ENCODE data around the gene RYR2.
A peak's percentile ranks its signal among the peaks of the same experiment; 100 is the strongest.
"Not testable (repeated sequence)": the region's sequence is repeated elsewhere in the genome, so short reads cannot be mapped to it uniquely, and the experiment has no call there.

RYR2 gene

GRCh38 chr1:237091691-237092090 lies 49.7 kb downstream of the RYR2 start:
- DNase-seq: no peak

DNA sequence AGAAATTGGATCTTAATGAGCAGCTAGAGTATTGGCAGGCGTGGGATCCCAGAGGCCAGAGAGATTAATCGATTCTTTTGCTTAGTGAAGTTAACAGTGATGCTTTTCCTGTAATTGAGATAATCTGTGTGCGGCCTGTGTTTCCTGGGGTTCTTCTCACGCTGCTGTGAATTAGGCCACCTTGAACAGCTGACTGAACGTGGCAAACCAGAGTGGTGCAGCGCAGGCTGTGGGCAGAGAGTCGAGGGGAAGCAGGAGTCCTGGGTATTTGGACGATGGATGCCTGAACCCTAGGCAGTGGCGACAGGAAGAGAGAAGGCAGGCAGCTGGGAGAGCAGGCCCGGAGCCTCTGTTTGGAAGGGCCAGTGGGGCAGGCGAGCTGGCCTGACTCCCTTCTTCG lies 51.7 kb downstream of the RYR2 start:
- no peak for DNase-seq

GRCh38 chr1:237098541-237098940 lies 56.6 kb downstream of the RYR2 start:
- DNase-seq: no peak

- DNase-seq: no peak
These were observed 61.0 kb downstream of the RYR2 start for GRCh38 chr1:237103021-237103420.

DNA sequence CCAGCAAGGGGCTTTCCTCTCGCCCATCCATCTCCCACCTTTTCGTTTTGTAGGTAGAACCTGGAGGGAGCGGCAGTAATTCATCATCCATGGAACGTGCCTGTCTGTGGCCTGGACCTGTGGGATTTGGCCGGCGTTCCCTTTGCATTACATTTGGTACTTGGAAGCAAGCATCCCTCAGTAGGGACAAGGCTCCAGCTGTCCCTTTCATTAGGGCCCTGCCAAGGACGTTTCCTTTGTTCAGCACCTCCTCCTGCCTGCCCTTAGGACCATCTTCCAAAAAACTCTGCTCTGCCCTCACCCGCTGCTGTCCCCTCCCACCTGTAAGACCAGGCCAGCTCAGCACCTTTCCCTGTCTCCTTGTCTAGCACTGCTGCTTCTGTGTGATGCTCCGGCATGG lies 62.1 kb downstream of the RYR2 start:
- DNase-seq: no peak

DNA sequence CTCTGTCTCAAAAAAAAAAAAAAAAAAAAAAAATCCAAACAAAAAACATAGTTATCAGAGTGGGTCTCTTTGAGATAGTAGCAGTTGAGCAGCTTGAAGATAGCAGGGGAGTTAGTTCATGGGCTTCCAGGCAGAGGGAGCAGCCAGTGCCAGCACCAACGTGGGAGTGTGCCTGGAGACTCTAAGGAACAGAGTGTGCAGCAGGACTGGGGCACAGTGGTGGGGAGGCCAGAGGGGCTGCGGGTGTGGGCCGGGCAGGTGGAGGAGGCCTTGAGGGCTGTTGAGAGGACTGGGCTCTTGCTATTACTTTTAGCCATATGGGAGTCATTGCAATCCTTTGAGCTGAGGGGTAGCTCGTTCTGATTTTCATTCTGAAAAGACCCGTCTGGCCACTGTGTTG lies 63.8 kb downstream of the RYR2 start:
- no peak for DNase-seq

DNA sequence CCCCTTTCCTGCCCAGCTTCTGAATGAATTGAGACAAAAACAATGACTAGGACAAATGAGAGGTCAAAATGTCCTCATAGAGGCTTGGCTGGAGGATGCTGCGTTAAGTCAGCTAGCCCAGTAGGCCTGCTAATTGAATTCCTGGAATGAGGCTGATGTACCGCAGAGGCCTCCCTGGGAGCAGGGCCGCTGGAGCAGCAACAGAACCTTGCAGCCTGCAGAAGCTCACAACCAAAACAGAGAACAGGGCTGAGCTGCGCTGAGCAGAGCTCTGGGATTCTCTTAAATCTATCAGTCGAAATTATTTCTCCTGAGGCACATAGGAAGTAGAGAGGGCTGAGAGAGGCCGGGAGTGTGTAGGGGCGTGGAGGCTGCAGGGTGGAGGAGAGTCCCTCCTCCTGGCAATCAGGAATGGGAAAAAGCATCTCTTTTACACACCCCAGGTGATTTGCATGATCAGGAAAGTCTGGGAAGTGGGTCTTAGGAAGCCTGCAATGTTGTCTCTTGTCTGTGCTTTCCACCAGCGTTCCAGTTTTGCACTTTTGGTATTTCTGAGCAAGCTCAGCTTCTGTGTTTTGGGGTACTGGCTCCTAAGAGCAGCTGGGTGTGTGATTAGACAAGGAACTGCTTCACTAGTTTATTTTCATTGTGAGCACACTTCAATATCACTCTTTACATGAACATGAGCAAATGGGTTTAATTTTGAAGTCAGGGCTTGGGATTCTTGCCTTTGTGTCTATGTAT lies 66.5 kb downstream of the RYR2 start:
- no peak for DNase-seq

DNA sequence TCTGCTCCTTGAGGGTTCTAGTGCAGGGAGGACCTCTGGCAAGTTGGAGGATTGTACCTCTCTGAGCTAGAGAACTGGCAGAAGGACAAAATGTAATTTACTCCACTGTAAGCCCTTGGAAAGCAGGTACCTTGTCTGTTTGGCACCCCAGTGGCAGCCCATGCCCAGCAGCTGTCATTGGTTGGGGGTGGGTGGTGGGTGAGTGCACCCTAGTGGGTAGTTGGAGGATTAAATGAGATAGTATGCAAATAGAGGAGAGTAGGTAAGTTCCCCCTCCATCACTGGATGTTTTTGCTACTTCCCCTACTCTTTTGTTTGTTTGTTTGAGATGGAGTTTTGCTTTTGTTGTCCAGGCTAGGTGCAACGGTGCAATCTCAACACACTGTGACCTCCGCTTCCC lies 69.8 kb downstream of the RYR2 start:
- no peak for DNase-seq

DNA sequence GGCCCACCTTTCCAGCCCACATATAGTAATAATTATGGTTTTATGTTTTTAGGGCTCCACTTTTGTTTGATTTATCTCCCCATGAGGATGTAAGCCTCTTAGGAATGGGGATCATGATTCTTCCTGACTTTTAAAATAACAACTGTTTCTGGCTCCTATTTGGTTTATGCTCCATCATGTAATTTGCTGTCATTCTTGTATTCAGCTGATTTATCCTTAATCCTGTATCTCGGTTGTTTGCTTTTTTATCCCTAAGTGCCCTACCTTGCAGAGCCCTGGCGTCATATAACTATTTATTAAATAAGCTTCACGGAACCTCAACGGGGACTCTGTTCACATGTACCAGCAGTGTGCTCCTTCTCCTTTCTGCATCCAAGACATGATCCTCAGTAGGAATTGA lies 70.7 kb downstream of the RYR2 start:
- DNase-seq: no peak

DNA sequence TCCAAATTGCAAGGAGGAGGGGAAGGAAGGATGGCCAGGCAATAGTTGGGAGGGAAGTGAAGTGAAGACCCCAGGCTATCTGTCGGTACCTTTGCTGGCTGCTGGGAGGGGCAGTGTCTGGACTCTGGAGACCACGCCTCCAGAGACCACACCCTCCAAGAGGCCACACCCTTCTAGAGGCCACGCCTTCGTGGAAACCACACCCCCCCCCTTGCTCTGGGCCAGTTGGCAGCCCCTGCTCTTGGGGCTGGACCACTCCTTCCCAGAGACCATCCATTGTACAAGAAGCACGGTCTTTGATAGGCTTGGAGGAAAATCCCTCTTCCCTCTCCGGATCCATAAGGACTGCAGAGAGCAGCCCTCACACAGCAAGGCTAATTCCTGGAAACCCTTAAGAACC lies 73.1 kb downstream of the RYR2 start:
- no peak for DNase-seq

GRCh38 chr1:237119091-237119490 lies 77.1 kb downstream of the RYR2 start:
- no peak for DNase-seq

DNA sequence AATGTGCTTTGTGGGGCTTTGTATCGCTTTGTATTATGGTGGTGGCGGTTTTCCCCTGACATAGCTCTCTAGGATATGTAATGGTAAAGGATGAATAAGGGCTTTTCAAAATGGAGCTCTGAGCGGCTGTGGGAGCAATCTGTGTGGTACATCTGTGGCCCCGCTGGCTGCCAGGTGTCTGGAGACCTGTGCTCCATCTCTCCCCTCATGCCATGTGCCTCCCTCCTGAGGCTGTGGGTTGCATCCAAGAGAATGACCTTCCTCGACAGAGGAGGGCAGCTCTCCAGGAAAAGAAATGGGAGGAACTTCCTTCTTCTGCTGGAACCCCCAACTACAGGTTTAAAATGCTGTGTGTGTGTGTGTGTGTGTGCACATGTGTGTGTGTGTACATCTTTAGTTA lies 78.7 kb downstream of the RYR2 start:
- no peak for DNase-seq

DNA sequence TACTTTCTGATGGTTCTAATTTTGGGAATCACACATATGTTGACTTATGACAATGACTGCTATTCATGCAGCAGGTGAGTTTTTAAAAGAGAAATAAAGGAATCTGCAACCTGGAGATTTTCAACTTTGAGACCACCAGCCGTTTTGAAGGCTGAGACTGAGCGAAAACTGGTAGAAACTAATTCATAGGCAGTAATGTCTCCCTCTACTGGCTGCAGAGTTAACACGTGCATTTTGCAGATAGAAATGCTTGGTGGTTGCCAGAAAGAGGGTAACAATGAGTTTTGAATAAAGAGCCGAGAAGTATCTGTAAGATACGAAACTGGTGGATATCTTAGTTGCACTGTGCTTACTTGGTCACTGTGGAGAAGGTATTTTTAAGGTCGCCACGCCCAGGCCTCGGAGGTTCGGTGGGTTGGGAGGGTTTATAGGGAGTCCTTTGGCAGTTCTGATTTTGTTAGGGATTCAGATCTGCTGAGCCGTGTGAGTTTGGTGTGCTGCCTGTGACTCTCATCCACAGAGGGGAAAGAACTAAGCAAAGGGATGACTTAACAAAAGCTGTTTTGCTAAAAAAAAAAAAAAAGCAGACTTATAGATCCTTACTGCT lies 83.0 kb downstream of the RYR2 start:
- DNase-seq: peak in 1 of 3 donors; percentile 5

DNA sequence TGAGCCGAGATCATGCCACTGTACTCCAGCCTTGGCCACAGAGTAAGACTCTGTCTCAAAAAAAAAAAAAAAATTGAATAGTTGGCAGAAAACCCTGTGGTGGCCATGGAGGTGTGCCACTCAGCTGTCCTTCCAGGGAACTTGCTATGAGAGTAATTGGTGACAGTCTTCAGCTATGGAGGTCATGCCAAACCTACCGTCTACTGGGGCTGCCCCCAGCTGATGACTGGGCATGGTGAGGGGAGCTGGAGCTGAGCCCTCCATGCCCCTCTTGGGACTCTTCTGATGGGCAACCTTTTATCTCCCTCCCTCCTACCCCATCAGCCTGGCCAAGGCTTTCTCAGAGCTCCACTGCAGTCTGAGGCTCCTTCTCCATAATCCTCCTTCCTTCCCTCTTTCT lies 84.2 kb downstream of the RYR2 start:
- DNase-seq: no peak

GRCh38 chr1:237127301-237127700 lies 85.3 kb downstream of the RYR2 start:
- DNase-seq: not testable (repeated sequence)

DNA sequence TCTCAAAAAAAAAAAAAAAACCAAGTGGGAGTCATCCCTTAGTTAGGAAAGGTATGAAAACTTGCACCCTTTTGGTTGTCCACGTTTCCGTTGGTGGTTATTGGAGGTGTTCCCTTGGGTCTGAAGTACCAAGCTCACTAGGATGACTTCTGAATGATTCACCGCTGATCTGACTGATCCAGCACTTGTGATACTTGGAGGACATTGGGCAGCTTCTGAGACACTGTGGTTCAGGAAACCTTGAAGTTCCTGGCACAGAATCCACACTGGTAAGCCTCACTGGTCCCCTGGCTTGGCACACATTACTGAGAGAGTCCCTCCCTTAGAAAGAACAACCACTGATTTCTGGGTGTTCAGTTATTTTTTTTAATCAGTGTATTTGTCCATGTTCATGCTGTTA lies 91.9 kb downstream of the RYR2 start:
- no peak for DNase-seq

DNA sequence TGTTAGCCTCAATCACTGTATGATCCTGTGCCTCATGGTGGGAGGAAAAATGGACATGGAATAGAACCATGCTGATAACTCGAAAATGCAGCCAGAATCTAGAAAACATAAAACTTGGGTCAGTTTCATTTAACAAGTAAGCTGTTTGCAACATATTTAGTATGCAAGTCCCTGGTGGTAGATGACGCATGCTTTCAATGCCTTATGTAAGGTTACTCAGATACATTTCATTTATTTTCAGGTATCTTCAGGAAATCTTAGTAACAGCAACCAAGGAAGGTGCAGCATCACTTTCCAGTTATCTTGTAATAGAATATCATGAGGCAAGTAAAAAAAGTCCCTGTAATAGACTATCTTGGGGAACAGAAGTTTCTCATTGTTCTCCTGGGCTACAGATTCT lies 92.9 kb downstream of the RYR2 start:
- DNase-seq: no peak

DNA sequence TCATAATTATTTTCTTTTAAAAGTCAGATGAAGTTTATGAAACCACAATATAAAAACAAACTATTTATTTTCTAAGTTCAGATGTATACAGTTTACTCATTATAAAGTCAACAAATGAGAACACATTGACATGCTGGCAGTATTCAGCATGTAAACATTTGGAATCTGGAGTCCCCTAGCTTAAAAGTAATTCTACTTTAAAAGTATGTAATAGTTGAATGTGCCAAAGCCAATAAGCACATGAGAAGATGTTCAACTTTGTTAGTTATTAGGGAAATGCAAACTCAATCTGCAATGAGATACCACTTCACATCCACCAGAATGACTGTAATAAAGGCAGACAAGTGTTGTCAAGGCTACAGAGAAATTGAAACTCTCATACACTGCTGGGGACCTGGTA lies 96.6 kb downstream of the RYR2 start:
- no peak for DNase-seq

DNA sequence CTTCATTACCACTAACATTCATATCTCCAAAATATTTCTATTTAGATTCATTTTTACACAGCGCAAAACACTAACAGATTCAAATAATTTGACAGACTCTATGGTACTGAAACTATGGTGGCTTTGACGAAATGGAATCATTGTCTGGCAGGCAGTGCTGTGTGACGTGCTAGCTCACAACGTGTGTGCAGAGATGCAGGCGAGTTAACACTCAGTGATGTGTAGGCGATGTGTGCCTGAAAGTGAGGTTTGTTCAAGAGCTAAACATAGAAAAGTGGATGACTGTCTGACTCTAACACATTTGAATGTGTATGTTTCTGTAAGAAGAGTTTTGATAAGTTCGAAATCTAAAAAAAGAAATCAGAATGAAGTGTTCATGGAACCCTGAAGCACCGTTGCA lies 97.7 kb downstream of the RYR2 start:
- no peak for DNase-seq

- no peak for DNase-seq
These were observed 99.0 kb downstream of the RYR2 start for GRCh38 chr1:237140986-237141385.

DNA sequence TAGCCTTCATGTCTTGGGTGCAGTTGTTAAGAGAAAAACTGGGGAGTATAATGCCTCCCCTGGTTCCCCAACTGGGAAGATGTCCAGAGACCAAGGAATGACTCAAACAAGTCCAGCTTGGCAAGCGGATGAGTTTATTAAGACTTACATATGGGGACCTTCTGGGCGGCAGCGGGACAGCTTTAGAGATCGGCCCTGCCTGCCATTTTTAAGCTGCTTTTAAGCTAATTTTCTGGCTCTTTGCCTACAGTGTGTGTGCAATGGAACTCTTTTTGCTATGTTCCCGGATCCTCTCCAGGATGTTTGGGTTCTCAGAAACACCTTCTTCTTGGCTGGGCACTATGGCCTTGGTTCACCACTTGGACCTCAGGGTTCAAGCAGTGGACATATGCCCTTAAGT lies 99.5 kb downstream of the RYR2 start:
- no peak for DNase-seq

DNA sequence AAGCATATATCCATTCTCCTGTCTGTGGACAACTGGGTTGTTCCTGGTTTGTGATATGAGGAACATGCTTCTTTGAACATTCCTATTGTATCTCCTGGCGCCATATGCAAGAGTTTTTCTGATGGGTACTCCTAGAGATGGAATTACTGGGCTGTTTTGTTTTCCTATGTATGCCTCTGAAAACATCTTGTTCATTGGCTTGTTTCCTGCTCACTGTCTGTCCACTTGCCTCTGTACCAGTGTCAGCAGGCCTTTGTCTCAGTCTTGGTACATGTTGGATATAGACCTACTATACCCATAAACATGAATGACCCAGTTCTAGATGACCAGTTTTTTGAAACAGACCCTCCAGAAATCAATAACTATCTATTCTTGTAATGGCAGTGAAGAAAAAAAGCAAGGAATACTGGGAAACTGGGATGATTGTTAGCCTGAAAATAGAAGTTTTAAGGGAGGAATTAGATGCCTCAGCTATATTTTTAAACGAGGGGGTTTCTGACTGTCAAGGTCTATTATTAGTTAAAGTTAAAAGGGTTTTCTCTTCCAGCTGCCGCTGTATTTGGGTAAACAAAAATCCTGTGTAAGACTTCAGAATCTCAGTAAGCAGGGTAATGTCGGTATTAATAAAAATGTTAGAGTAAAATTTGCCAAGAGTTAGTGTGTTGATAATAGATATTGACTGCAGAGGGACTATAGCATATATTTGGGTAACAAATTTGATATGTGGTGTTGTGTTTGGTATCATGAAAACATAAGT lies 103.6 kb downstream of the RYR2 start:
- DNase-seq: no peak

- DNase-seq: no peak
These were observed 104.3 kb downstream of the RYR2 start for GRCh38 chr1:237146241-237146640.

- DNase-seq: no peak
These were observed 107.9 kb downstream of the RYR2 start for GRCh38 chr1:237149857-237150256.

All from suppressor macrophage treated with lipopolysaccharide for 1 hour (primary cell).